ENCODE data around the gene ERBB3. TPM values are rescaled to one million over a fixed set of nuclear protein-coding genes. Genes with fewer than 3 reads are reported as not detected.

Gene ERBB3
- total and polyA plus RNA-seq, 2 of the 8 experiments (the other 6 are each of a cell fraction or from before 2014, with no cell fraction given) = 33.9 to 52.4 TPM

GRCh38 chr12:56151672-56152131 is 71.7 kb downstream of the ERBB3 start (continued):
- TF ChIP-seq CHD7 (IDR thresholded peaks at IDR 0.05; ENCODE audit: insufficient replicate concordance, low read length) (no peak), USF2 (IDR thresholded peaks at IDR 0.05; ENCODE audit: low read length) (no peak), SAP30 (IDR thresholded peaks at IDR 0.05; ENCODE audit: insufficient read depth, insufficient replicate concordance, low read length) (peak; percentile 35), SP4 (IDR thresholded peaks at IDR 0.05; ENCODE audit: low read length) (no peak), GTF2F1 (IDR thresholded peaks at IDR 0.05; ENCODE audit: borderline replicate concordance, low read depth, low read length) (no peak; the same call in 1 of the 2 replicates), SP1 (IDR thresholded peaks at IDR 0.05; ENCODE audit: low read depth, low read length) (0 out of 2 replicates have a peak, but pooled peaks have one; percentile 7), TEAD4 (IDR thresholded peaks at IDR 0.05; ENCODE audit: low read depth, low read length) (no peak), POLR2AphosphoS5 (IDR thresholded peaks at IDR 0.05; ENCODE audit: low read depth, low read length) (no peak; the same call in 1 of the 2 replicates), EP300 (IDR thresholded peaks at IDR 0.05; ENCODE audit: borderline replicate concordance in 1 of 2, low read depth in 2 of 2, low read length in 2 of 2) (no peak)

All from H1 (cell line).